NCI-H1105 (cell line): ENCODE measurements around the gene AKR7A2.

Experiments
- DNase-seq: peaks from one replicate; lab custom pipeline; 2025; lab: John Stamatoyannopoulos, UW

AKR7A2 gene

GRCh38 chr1:19311931-19312781 is at the start of gene AKR7A2, which contains the start of gene SLC66A1:
Gene AKR7A2 (minus strand): TSS chr1:19312144. CDS start chr1:19312124, 20 bp downstream.
Gene SLC66A1 (plus strand): TSS chr1:19312326. CDS start chr1:19317678, 5,352 bp downstream.
- DNase-seq: peak; percentile 91

- DNase-seq: no peak
Observed at GRCh38 chr1:19360843-19361610, 49.1 kb upstream of the AKR7A2 start.

GRCh38 chr1:19360432-19360831 is 48.5 kb upstream of the AKR7A2 start:
- no peak for DNase-seq

GRCh38 chr1:19360016-19360415 is 48.1 kb upstream of the AKR7A2 start:
- no peak for DNase-seq

GRCh38 chr1:19359357-19359756 is 47.4 kb upstream of the AKR7A2 start:
- no peak for DNase-seq

GRCh38 chr1:19358710-19359109 is 46.8 kb upstream of the AKR7A2 start:
- no peak for DNase-seq

GRCh38 chr1:19357299-19357986 is 45.5 kb upstream of the AKR7A2 start:
- no peak for DNase-seq

- no peak for DNase-seq
Observed at GRCh38 chr1:19356266-19356665, 44.3 kb upstream of the AKR7A2 start.

GRCh38 chr1:19354531-19354981 is 42.6 kb upstream of the AKR7A2 start:
- DNase-seq: no peak

- DNase-seq: no peak
Observed at GRCh38 chr1:19353596-19353995, 41.7 kb upstream of the AKR7A2 start.

GRCh38 chr1:19352839-19353238 is 40.9 kb upstream of the AKR7A2 start:
- DNase-seq: no peak

GRCh38 chr1:19351873-19352272 is 39.9 kb upstream of the AKR7A2 start:
- DNase-seq: no peak

- DNase-seq: no peak
Observed at GRCh38 chr1:19350566-19350965, 38.6 kb upstream of the AKR7A2 start.

- DNase-seq: no peak
Observed at GRCh38 chr1:19349999-19350398, 38.1 kb upstream of the AKR7A2 start.

GRCh38 chr1:19348441-19349198 is 36.7 kb upstream of the AKR7A2 start:
- no peak for DNase-seq

GRCh38 chr1:19347533-19348172 is 35.7 kb upstream of the AKR7A2 start:
- no peak for DNase-seq

GRCh38 chr1:19346026-19346425 is 34.1 kb upstream of the AKR7A2 start:
- no peak for DNase-seq

GRCh38 chr1:19345391-19345790 is 33.4 kb upstream of the AKR7A2 start:
- no peak for DNase-seq

GRCh38 chr1:19344831-19345230 is 32.9 kb upstream of the AKR7A2 start:
- no peak for DNase-seq

GRCh38 chr1:19344372-19344810 is 32.4 kb upstream of the AKR7A2 start:
- peak; percentile 44 for DNase-seq
